ENCODE results near the gene LRP5. TPM values are rescaled to one million over a fixed set of nuclear protein-coding genes. Genes with fewer than 3 reads are reported as not detected.

LRP5 gene
- 109 TPM for polyA plus RNA-seq
- long read RNA-seq, donor 1, full-length matches to known transcripts = 7 of 7 reads
- long read RNA-seq, donor 1, partial matches to known transcripts = 0 of 7 reads
- long read RNA-seq, donor 1, other reads (novel, unspliced or antisense) = 0 of 7 reads
- long read RNA-seq, donor 2, full-length matches to known transcripts = 4 of 16 reads
- long read RNA-seq, donor 2, partial matches to known transcripts = 12 of 16 reads
- long read RNA-seq, donor 2, other reads (novel, unspliced or antisense) = 0 of 16 reads
- long read RNA-seq, donor 3 = 0 reads
- long read RNA-seq, donor 4, full-length matches to known transcripts = 1 of 1 reads
- long read RNA-seq, donor 4, partial matches to known transcripts = 0 of 1 reads
- long read RNA-seq, donor 4, other reads (novel, unspliced or antisense) = 0 of 1 reads
- long read RNA-seq, donor 5, full-length matches to known transcripts = 5 of 5 reads
- long read RNA-seq, donor 5, partial matches to known transcripts = 0 of 5 reads
- long read RNA-seq, donor 5, other reads (novel, unspliced or antisense) = 0 of 5 reads
- long read RNA-seq, donor 6, full-length matches to known transcripts = 8 of 21 reads
- long read RNA-seq, donor 6, partial matches to known transcripts = 13 of 21 reads
- long read RNA-seq, donor 6, other reads (novel, unspliced or antisense) = 0 of 21 reads
- long read RNA-seq, donor 7, full-length matches to known transcripts = 1 of 1 reads
- long read RNA-seq, donor 7, partial matches to known transcripts = 0 of 1 reads
- long read RNA-seq, donor 7, other reads (novel, unspliced or antisense) = 0 of 1 reads
- long read RNA-seq, donor 8, full-length matches to known transcripts = 4 of 14 reads
- long read RNA-seq, donor 8, partial matches to known transcripts = 10 of 14 reads
- long read RNA-seq, donor 8, other reads (novel, unspliced or antisense) = 0 of 14 reads
- long read RNA-seq, donor 9, full-length matches to known transcripts = 1 of 6 reads
- long read RNA-seq, donor 9, partial matches to known transcripts = 5 of 6 reads
- long read RNA-seq, donor 9, other reads (novel, unspliced or antisense) = 0 of 6 reads
- long read RNA-seq, donor 10, full-length matches to known transcripts = 6 of 11 reads
- long read RNA-seq, donor 10, partial matches to known transcripts = 5 of 11 reads
- long read RNA-seq, donor 10, other reads (novel, unspliced or antisense) = 0 of 11 reads
- long read RNA-seq, donor 11, full-length matches to known transcripts = 3 of 13 reads
- long read RNA-seq, donor 11, partial matches to known transcripts = 10 of 13 reads
- long read RNA-seq, donor 11, other reads (novel, unspliced or antisense) = 0 of 13 reads

GRCh38 chr11:68312117-68312779 lies at the start of gene LRP5:
LRP5 (plus strand) TSS chr11:68312591; CDS start chr11:68312715, 124 bp downstream.
- WGBS (ENCODE audit: insufficient coverage, low lambda C conversion rate) = 0% methylated on average over 1 of the region's 85 CpGs
- Histone ChIP-seq H3K27me3 (ENCODE audit: control insufficient read depth, insufficient read depth, low read length) (no peaks in the 10 kb centered on the region), H3K4me3 (ENCODE audit: low read length) (peak within 1 kb of the TSS; percentile 92), H3K9me3 (ENCODE audit: control insufficient read depth, low read depth, low read length) (no peaks in the 10 kb centered on the region), H3K4me1 (ENCODE audit: control insufficient read depth, insufficient read depth, low read length) (peaks cover 51% of the 10 kb centered on the region), H3K27ac (ENCODE audit: low read length) (peak within 1 kb of the TSS; percentile 93), H3K36me3 (ENCODE audit: control insufficient read depth, insufficient read depth, low read length) (no peaks in the 10 kb centered on the region)
- peak in 1 of 2 donors; percentile 78 for DNase-seq

GRCh38 chr11:68263444-68264035 lies 48.9 kb upstream of the LRP5 start:
- H3K27ac ChIP-seq (ENCODE audit: low read length) = no peak overlapping the region
- WGBS (ENCODE audit: insufficient coverage, low lambda C conversion rate) = 100% methylated on average over 2 of the region's 13 CpGs
- H3K4me1 ChIP-seq (ENCODE audit: control insufficient read depth, insufficient read depth, low read length) = no peaks in the 10 kb centered on the region
- no peak for DNase-seq
- H3K36me3 ChIP-seq (ENCODE audit: control insufficient read depth, insufficient read depth, low read length) = peaks cover 79% of the 10 kb centered on the region
- no peak overlapping the region for H3K4me3 ChIP-seq (ENCODE audit: low read length)
- H3K27me3 ChIP-seq (ENCODE audit: control insufficient read depth, insufficient read depth, low read length) = no peaks in the 10 kb centered on the region
- H3K9me3 ChIP-seq (ENCODE audit: control insufficient read depth, low read depth, low read length) = no peaks in the 10 kb centered on the region

GRCh38 chr11:68264244-68264643 lies 48.1 kb upstream of the LRP5 start:
- H3K4me3 ChIP-seq (ENCODE audit: low read length) = no peak overlapping the region
- H3K9me3 ChIP-seq (ENCODE audit: control insufficient read depth, low read depth, low read length) = no peaks in the 10 kb centered on the region
- peaks cover under 1% of the 10 kb centered on the region for H3K4me1 ChIP-seq (ENCODE audit: control insufficient read depth, insufficient read depth, low read length)
- no peaks in the 10 kb centered on the region for H3K27me3 ChIP-seq (ENCODE audit: control insufficient read depth, insufficient read depth, low read length)
- no peak overlapping the region for H3K27ac ChIP-seq (ENCODE audit: low read length)
- peaks cover 79% of the 10 kb centered on the region for H3K36me3 ChIP-seq (ENCODE audit: control insufficient read depth, insufficient read depth, low read length)
- 100% methylated on average over 1 of the region's 1 CpG for WGBS (ENCODE audit: insufficient coverage, low lambda C conversion rate)
- DNase-seq = no peak

GRCh38 chr11:68264741-68265540 lies 47.5 kb upstream of the LRP5 start:
- Histone ChIP-seq H3K4me1 (ENCODE audit: control insufficient read depth, insufficient read depth, low read length) (peaks cover 7% of the 10 kb centered on the region), H3K4me3 (ENCODE audit: low read length) (no peak overlapping the region), H3K36me3 (ENCODE audit: control insufficient read depth, insufficient read depth, low read length) (peaks cover 82% of the 10 kb centered on the region), H3K27ac (ENCODE audit: low read length) (no peak overlapping the region), H3K9me3 (ENCODE audit: control insufficient read depth, low read depth, low read length) (no peaks in the 10 kb centered on the region), H3K27me3 (ENCODE audit: control insufficient read depth, insufficient read depth, low read length) (no peaks in the 10 kb centered on the region)
- WGBS (ENCODE audit: insufficient coverage, low lambda C conversion rate) = 67% methylated on average over 3 of the region's 13 CpGs
- DNase-seq = no peak

GRCh38 chr11:68266121-68266891 lies 46.1 kb upstream of the LRP5 start:
- Histone ChIP-seq H3K27ac (ENCODE audit: low read length) (no peak overlapping the region), H3K4me1 (ENCODE audit: control insufficient read depth, insufficient read depth, low read length) (peaks cover 13% of the 10 kb centered on the region), H3K4me3 (ENCODE audit: low read length) (no peak overlapping the region), H3K27me3 (ENCODE audit: control insufficient read depth, insufficient read depth, low read length) (no peaks in the 10 kb centered on the region), H3K9me3 (ENCODE audit: control insufficient read depth, low read depth, low read length) (no peaks in the 10 kb centered on the region), H3K36me3 (ENCODE audit: control insufficient read depth, insufficient read depth, low read length) (peaks cover 69% of the 10 kb centered on the region)
- no CpG with 5 or more reads among the region's 16 CpGs for WGBS (ENCODE audit: insufficient coverage, low lambda C conversion rate)
- no peak for DNase-seq

GRCh38 chr11:68266936-68267880 lies 45.2 kb upstream of the LRP5 start:
- H3K4me1 ChIP-seq (ENCODE audit: control insufficient read depth, insufficient read depth, low read length) = peaks cover 13% of the 10 kb centered on the region
- no peaks in the 10 kb centered on the region for H3K27me3 ChIP-seq (ENCODE audit: control insufficient read depth, insufficient read depth, low read length)
- H3K4me3 ChIP-seq (ENCODE audit: low read length) = no peak overlapping the region
- H3K27ac ChIP-seq (ENCODE audit: low read length) = no peak overlapping the region
- peaks cover 60% of the 10 kb centered on the region for H3K36me3 ChIP-seq (ENCODE audit: control insufficient read depth, insufficient read depth, low read length)
- H3K9me3 ChIP-seq (ENCODE audit: control insufficient read depth, low read depth, low read length) = no peaks in the 10 kb centered on the region
- WGBS (ENCODE audit: insufficient coverage, low lambda C conversion rate) = no CpG with 5 or more reads among the region's 12 CpGs
- DNase-seq = no peak

DNA sequence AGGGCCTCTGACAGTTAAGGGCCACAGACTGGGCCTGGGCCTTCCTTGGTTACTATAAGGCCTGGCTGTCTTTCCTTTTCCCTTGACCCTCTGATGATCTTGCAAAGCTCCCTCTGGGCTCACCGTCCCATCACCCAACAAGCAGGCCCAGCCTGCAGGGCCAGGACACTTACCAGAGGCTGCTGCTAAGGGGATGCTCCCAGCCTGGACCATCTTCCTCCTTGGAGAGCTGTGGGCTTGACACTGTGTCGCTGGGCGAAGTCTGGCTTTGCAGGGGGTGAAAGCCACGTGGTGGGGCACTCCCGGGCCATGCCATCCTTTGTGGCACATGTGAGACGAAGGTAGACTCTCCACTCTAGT lies 44.5 kb upstream of the LRP5 start:
- no peaks in the 10 kb centered on the region for H3K27me3 ChIP-seq (ENCODE audit: control insufficient read depth, insufficient read depth, low read length)
- DNase-seq = no peak
- H3K4me1 ChIP-seq (ENCODE audit: control insufficient read depth, insufficient read depth, low read length) = peaks cover 14% of the 10 kb centered on the region
- no CpG with 5 or more reads among the region's 6 CpGs for WGBS (ENCODE audit: insufficient coverage, low lambda C conversion rate)
- H3K36me3 ChIP-seq (ENCODE audit: control insufficient read depth, insufficient read depth, low read length) = peaks cover 54% of the 10 kb centered on the region
- H3K27ac ChIP-seq (ENCODE audit: low read length) = no peak overlapping the region
- H3K4me3 ChIP-seq (ENCODE audit: low read length) = no peak overlapping the region
- H3K9me3 ChIP-seq (ENCODE audit: control insufficient read depth, low read depth, low read length) = no peaks in the 10 kb centered on the region

All from large intestine (tissue), 12 donors.